DMS53 (cell line): Measurements from ENCODE around the gene KLF6.
A peak's percentile ranks its signal among the peaks of the same experiment; 100 is the strongest.

Experiments used
- DNase-seq: peaks from one replicate; lab custom pipeline; 2025; lab: John Stamatoyannopoulos, UW

The KLF6 gene

DNA sequence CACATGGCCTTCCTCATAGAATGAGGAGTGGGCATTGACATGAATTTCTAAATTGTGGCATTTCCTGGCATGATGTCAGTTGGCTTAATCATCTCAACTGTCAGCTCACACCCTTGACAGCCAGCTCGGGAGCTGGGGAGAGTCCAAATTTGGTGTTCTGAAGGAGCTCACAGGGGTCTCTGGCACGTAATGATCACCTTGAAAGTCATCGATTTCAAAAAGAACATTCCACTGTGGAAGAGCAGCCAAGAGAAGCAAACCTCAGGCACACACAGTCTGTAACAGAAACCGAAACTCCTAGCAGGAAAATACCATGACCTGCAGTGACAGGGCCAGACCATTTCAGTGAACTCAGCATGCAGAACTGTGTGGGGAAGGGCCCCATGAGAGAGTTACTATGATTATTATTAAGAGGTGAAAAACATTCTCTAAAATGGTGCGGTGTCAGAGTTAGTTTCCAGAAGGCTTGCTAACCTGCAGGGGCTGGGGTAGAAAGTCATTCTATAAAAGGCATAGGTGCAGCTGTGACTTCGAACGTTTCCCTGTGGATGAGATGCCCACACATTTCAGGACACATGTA lies 26.4 kb upstream of the KLF6 start:
- DNase-seq, result peak; percentile 60

DNA sequence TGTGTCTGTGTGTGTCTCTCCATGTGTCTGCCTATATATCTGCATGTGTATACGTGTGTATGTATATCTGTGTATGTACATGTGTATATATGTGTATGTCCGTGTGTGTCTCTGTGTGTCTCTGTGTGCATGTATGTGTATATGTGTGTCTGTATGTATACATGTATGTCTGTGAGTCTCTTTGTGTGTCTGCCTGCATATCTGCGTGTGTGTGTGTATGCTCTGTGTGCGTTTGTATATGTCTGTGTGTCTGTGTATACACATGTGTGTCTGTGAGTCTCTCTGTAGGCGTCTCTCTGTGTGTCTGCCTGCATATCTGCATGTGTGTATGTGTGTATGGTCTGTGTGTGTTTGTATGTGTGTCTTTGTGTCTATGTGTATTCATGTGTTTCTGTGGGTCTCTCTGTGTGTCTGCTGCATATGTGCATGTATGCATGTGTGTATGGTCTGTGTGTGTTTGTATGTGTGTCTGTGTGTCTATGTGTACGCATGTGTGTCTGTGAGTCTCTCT lies 23.7 kb upstream of the KLF6 start:
- DNase-seq, result no peak

- no peak for DNase-seq
Measured at GRCh38 chr10:3807928-3808496, 23.0 kb upstream of the KLF6 start.

DNA sequence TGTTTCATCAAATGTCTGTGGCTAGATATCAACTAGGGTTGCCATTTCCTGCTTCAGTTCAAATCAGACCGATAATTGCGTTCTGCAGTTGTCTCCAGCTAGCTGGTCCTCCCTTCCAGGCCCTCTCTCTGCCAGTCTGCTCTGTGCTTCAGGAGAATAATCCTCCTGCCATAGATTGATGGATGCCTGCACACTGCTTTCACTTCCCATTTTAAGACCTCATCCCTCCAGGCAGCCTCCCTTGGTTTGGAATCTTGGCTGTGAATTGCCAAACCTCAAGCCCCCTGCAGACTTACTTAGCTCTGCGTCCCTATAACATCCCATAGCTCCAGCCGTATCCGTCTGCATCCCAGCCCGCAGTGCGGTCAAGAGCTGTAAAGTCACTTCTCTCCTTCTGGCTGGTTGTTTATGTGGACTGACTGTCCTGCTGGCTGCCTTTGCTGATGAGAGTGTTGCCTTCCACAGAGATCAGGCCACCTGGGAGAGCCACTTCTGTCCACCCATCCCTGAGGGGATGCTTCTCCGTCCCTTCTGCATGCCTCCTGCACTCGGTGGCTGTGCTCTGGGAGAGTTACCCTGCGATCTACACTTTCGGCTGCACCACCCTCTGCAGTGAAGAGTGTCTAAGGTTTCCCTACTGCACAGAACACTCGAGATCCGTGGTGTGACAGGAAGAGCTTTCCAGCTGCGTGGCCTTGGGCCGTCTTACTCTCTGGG lies 22.4 kb upstream of the KLF6 start:
- DNase-seq, result peak; percentile 60

- peak; percentile 93 for DNase-seq
Measured at GRCh38 chr10:3806603-3807002, 21.6 kb upstream of the KLF6 start.

- peak; percentile 96 for DNase-seq
Measured at GRCh38 chr10:3805791-3806461, 20.9 kb upstream of the KLF6 start.

DNA sequence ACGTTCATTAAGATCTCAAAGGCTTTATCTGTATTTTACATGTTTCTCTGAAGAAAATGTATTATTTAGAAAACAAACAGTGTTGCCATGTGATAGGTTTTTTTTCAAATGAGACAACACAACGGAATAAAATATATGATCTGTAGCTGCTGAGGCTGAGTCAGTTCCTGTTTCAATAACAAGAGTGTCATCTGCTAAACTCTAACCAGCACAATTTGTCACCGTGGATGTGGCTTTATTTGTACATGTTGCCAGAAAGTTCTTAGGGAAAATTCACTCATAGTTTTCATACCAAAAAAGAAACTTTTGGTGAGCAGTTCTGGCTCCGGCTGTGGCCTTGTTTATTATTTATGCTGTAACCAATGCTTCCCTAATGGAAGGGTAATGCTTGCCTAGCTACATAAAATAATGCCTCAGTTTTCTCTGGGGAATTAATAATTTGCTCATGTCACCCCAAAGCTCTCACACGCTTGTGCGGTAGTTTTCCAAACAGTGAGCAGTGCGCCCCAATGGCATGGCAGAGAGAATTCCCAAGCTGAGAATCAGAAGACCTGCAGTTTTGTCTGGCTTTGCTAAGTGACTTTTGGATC lies 20.3 kb upstream of the KLF6 start:
- peak; percentile 94 for DNase-seq

- peak; percentile 65 for DNase-seq
Measured at GRCh38 chr10:3803927-3804741, 19.1 kb upstream of the KLF6 start.

- DNase-seq, result peak; percentile 90
Measured at GRCh38 chr10:3803295-3803926, 18.4 kb upstream of the KLF6 start.

- DNase-seq, result peak; percentile 75
Measured at GRCh38 chr10:3802526-3803265, 17.7 kb upstream of the KLF6 start.

GRCh38 chr10:3801558-3802192 lies 16.7 kb upstream of the KLF6 start:
- DNase-seq, result no peak

- DNase-seq, result no peak
Measured at GRCh38 chr10:3800586-3800985, 15.6 kb upstream of the KLF6 start.

DNA sequence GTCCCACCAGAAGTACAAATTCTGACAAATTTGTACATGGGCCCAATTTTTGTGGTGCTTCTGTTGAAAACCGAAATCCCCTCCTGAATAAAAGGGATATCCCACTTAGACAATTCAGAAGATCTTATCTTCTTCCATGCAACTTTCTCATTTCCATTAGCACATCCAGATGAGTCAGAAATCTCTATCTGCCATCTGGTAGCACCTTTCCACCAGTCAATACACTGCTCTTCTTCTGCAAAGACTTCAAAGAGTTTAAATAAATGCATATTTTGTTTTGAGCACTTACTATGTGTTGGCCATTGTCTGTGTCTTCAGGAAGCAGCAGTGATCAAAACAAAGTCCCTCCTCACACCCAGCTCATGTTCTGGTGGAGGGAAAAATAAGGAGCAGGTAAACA lies 12.7 kb upstream of the KLF6 start:
- no peak for DNase-seq

- DNase-seq, result no peak
Measured at GRCh38 chr10:3793553-3793952, 8.5 kb upstream of the KLF6 start.

DNA sequence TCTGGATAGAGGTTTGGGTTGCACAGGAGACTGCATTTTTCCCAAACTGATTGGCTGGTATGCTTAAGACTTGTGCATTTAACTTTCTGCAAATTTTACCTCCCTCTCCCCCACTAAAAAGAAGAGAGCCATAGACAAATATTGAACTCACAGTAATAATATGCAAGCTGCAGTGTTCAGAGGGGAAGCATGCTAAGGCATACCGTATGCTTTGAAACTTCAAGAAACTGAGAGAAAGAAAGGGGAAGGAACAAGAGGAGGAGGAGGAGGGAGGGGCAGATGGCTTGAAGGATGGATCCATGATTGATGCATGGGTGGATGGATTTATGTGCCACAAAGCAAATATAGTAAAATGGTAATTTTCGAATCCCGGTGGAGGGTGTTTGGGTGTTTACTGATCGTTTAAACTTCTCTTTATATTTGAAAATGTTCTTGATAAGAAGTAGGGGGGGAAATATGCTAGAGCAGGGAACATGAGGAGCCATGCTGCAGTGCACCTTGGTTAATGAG lies 7.8 kb upstream of the KLF6 start:
- DNase-seq, result no peak

GRCh38 chr10:3791974-3792633 lies 7.1 kb upstream of the KLF6 start:
- no peak for DNase-seq

GRCh38 chr10:3790858-3791257 lies 5.8 kb upstream of the KLF6 start:
- no peak for DNase-seq

GRCh38 chr10:3790272-3790671 lies 5.3 kb upstream of the KLF6 start:
- DNase-seq, result no peak

DNA sequence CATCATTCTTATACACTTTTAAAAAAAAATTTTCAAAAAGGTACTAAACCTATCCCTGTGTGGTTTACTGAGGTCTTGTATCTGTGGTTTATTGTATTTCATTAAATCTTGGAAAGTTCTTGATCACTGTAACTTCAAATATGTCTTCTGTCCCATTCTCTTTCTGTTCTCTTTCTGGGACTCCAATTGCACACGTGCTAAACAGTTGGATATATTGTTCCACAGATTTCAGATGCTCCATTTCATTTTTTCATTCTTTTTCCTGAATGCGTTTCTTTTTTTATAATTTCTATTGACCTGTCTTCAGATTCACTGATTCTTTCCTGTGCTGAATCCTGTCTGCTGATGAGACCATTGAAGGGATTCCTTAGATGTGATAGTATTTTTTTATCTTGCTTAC lies 4.6 kb upstream of the KLF6 start:
- DNase-seq, result no peak
